SK-N-MC (cell line): ENCODE data around the gene MPHOSPH6.

ENCODE experiments used
- EZH2 ChIP-seq: fragments of 200-600 bp; sonication (generic); IDR thresholded peaks from one replicate; pipeline ENCODE4 v1.6.1; 2017; ENCODE audit warnings: antibody characterized with exemption
- FOXP2 ChIP-seq: optimal IDR thresholded peaks from 2 replicates; pipeline ENCODE3; 2011; ENCODE audit warnings: mild to moderate bottlenecking, moderate library complexity; ENCODE audit not compliant: insufficient read depth; ENCODE audit errors: extremely low read length, control extremely low read depth
- POLR2AphosphoS5 ChIP-seq: IDR thresholded peaks from 2 replicates; pipeline ENCODE4 v1.6.1; 2012; ENCODE audit warnings: mild to moderate bottlenecking, low read depth, low read length, borderline replicate concordance

DNA sequence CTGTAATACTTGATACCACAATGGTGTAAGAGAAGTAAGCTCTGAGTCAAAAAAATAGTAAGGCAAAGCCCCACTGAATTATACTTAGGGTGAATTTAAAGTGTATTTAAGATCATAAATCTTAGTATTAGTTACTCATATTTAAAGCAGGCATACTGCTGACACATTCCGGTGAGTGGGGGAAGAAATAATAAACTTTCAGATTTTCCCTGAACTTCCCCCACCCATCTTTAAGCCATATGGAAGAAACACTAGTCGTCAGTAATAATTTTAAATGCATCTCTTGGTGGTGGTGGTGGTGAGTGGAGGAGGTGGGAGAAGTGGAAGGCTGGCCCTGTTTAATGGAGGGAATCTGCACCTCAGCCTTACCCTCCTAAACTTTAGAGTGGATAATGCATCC lies 20.5 kb downstream of the MPHOSPH6 start:
- TF ChIP-seq EZH2 (no peak), POLR2AphosphoS5 (peak; percentile 43; the same call in 1 of the 2 replicates), FOXP2 (no peak)
